Esophagus muscularis mucosa (tissue), 4 donors: ENCODE data around the gene VKORC1L1. TPM values are rescaled to one million over a fixed set of nuclear protein-coding genes. Genes with fewer than 3 reads are reported as not detected.
A peak's percentile ranks its signal among the peaks of the same experiment; 100 is the strongest.
"Not testable (repeated sequence)": the region's sequence is repeated elsewhere in the genome, so short reads cannot be mapped to it uniquely, and the experiment has no call there.

Experiments
- DNase-seq: peaks from one replicate; pipeline ENCODE4 v3.0.0-alpha.2; 2017; ENCODE audit errors: extremely low spot score
- H3K27ac ChIP-seq, 4 donors: fragments of 200-600 bp; sonication (generic); replicated peaks in 1 of 4; 1 replicate in 3 of 4; 2 replicates in 1 of 4; pipeline ENCODE4 v1.5.1; 2016 to 2019; ENCODE audit warnings: mild to moderate bottlenecking in 1 of 4
- H3K27me3 ChIP-seq, 4 donors: fragments of 200-600 bp; sonication (generic); one replicate each; pipeline versions ENCODE4 v1.5.1 to v1.6.0; 2016 to 2019
- H3K36me3 ChIP-seq, 4 donors: fragments of 200-600 bp; sonication (generic); one replicate each; pipeline ENCODE4 v1.5.1; 2016 to 2019
- H3K4me1 ChIP-seq, 4 donors: fragments of 200-600 bp; sonication (generic); one replicate each; pipeline ENCODE4 v1.5.1; 2016 to 2019
- H3K4me3 ChIP-seq, 4 donors: fragments of 200-600 bp; sonication (generic); 1 replicate in 2 of 4; 2 replicates in 2 of 4; pipeline ENCODE4 v1.5.1; 2016 to 2019; ENCODE audit warnings: mild to moderate bottlenecking in 4 of 4, moderate library complexity in 1 of 4
- H3K9me3 ChIP-seq, 4 donors: fragments of 200-600 bp; sonication (generic); 1 replicate in 3 of 4; 2 replicates in 1 of 4; pipeline ENCODE4 v1.5.1; 2016 to 2019
- WGBS: methylation state at CpG from one replicate; pipeline ENCODE4 v1.1.5; 2018; 5-methylcytosine and 5-hydroxymethylcytosine counted together
- intact Hi-C: fragments of 100-400 bp; cut with DNase I; formaldehyde crosslinking; loops from one replicate; pipeline ENCODE4 v1.15.1; 2023
- total RNA-seq, 4 donors: library from RNA; depleted of rRNA; stranded (reverse); fragments of >200 nt; gene quantifications; one replicate each; pipeline versions ENCODE4 v1.1.0 to v1.2.1, GENCODE V29; 2016

VKORC1L1 gene
- total RNA-seq, 4 donors from 2014 or later: 23.7 to 30.1 (median 26.1) TPM

- intact Hi-C loops: loop anchor here (10.0 kb wide), 1 partner anchor 113 kb away; the partner anchor contains the start of gene GUSB
- Histone ChIP-seq H3K4me1 (peaks cover 11 to 22% (median 17%) of the 10 kb centered on the region in 4 donors), H3K27ac (peak overlapping the region; percentile 35 to 63 (median 52))
- not testable (repeated sequence) for H3K27me3 ChIP-seq, DNase-seq, H3K4me3 ChIP-seq, H3K36me3 ChIP-seq, H3K9me3 ChIP-seq
- 44% methylated on average over 2 of the region's 2 CpGs for WGBS
Observed at GRCh38 chr7:65871451-65871850, 1.4 kb upstream of the VKORC1L1 start.

GRCh38 chr7:65873582-65874193 lies 814 bp downstream of the VKORC1L1 start:
- intact Hi-C loops: loop anchor here (10.0 kb wide), 1 partner anchor 111 kb away; the partner anchor contains the start of gene GUSB
- Histone ChIP-seq H3K4me1 (peaks cover 11 to 22% (median 17%) of the 10 kb centered on the region in 4 donors), H3K4me3 (peak overlapping the region; percentile 90 to 98 (median 92)), H3K27ac (peak overlapping the region; percentile 80 to 89 (median 86))
- H3K27me3 ChIP-seq, H3K9me3 ChIP-seq, H3K36me3 ChIP-seq, DNase-seq: not testable (repeated sequence)
- 0% methylated on average over 8 of the region's 57 CpGs for WGBS

- peaks cover 11 to 22% (median 17%) of the 10 kb centered on the region in 4 donors for H3K4me1 ChIP-seq
- not testable (repeated sequence) for H3K36me3 ChIP-seq, H3K27ac ChIP-seq, DNase-seq, H3K27me3 ChIP-seq, H3K4me3 ChIP-seq, H3K9me3 ChIP-seq
- intact Hi-C loops: loop anchor here (10.0 kb wide), 1 partner anchor 109 kb away; the partner anchor contains the start of gene GUSB
- 91% methylated on average over 4 of the region's 4 CpGs for WGBS
Observed at GRCh38 chr7:65875715-65876114, 2.8 kb downstream of the VKORC1L1 start.

GRCh38 chr7:65879292-65880153 lies 6.6 kb downstream of the VKORC1L1 start:
- 90% methylated on average over 5 of the region's 5 CpGs for WGBS
- not testable (repeated sequence) for H3K9me3 ChIP-seq, H3K27ac ChIP-seq, H3K4me1 ChIP-seq, H3K36me3 ChIP-seq, H3K4me3 ChIP-seq, DNase-seq, H3K27me3 ChIP-seq
- intact Hi-C loops: loop anchor here (10.0 kb wide), 1 partner anchor 105 kb away; the partner anchor contains the start of gene GUSB

- DNase-seq, intact Hi-C loops, H3K27me3 ChIP-seq, H3K36me3 ChIP-seq, H3K4me1 ChIP-seq, H3K9me3 ChIP-seq, H3K4me3 ChIP-seq, H3K27ac ChIP-seq: not testable (repeated sequence)
- 88% methylated on average over 5 of the region's 5 CpGs for WGBS
Observed at GRCh38 chr7:65880242-65880641, 7.4 kb downstream of the VKORC1L1 start.

- intact Hi-C loops, DNase-seq, H3K27ac ChIP-seq, H3K4me1 ChIP-seq, H3K27me3 ChIP-seq, H3K4me3 ChIP-seq, H3K9me3 ChIP-seq, H3K36me3 ChIP-seq: not testable (repeated sequence)
Observed at GRCh38 chr7:65884983-65885382, 12.1 kb downstream of the VKORC1L1 start.

- H3K4me1 ChIP-seq, H3K27me3 ChIP-seq, H3K9me3 ChIP-seq, H3K4me3 ChIP-seq, H3K36me3 ChIP-seq, intact Hi-C loops, H3K27ac ChIP-seq, DNase-seq: not testable (repeated sequence)
- 82% methylated on average over 1 of the region's 3 CpGs for WGBS
Observed at GRCh38 chr7:65885533-65885932, 12.7 kb downstream of the VKORC1L1 start.

- H3K9me3 ChIP-seq, intact Hi-C loops, H3K27me3 ChIP-seq, H3K4me3 ChIP-seq, H3K36me3 ChIP-seq, H3K27ac ChIP-seq, DNase-seq, H3K4me1 ChIP-seq: not testable (repeated sequence)
- WGBS: 65% methylated on average over 3 of the region's 5 CpGs
Observed at GRCh38 chr7:65888434-65889156, 15.7 kb downstream of the VKORC1L1 start.

- DNase-seq, H3K27ac ChIP-seq, H3K27me3 ChIP-seq, H3K36me3 ChIP-seq, intact Hi-C loops, H3K4me1 ChIP-seq, H3K9me3 ChIP-seq, H3K4me3 ChIP-seq: not testable (repeated sequence)
- WGBS: 93% methylated on average over 2 of the region's 2 CpGs
Observed at GRCh38 chr7:65889722-65890121, 16.8 kb downstream of the VKORC1L1 start.
